HG03521 (cell line): ENCODE measurements around the gene GPR26.

Experiments used
- ATAC-seq: cut with Tn5 transposase; IDR thresholded peaks from one replicate; pipeline ENCODE4 v1.9.1; 2021; ENCODE audit warnings: mild to moderate bottlenecking, moderate library complexity; ENCODE audit not compliant: unreplicated experiment

Gene GPR26

GRCh38 chr10:123666318-123667236 lies at the start of gene GPR26:
TSS of gene GPR26 (plus strand) at chr10:123666355. CDS start at chr10:123666408, 53 bp downstream.
- ATAC-seq: no peak

- no peak for ATAC-seq
These were observed 47.9 kb upstream of the GPR26 start for GRCh38 chr10:123618224-123618623.

- no peak for ATAC-seq
These were observed 46.9 kb upstream of the GPR26 start for GRCh38 chr10:123619067-123619855.

GRCh38 chr10:123620621-123621020 lies 45.5 kb upstream of the GPR26 start:
- ATAC-seq: no peak

- ATAC-seq: no peak
These were observed 44.7 kb upstream of the GPR26 start for GRCh38 chr10:123621492-123621891.

GRCh38 chr10:123621916-123622315 lies 44.2 kb upstream of the GPR26 start:
- ATAC-seq: no peak

GRCh38 chr10:123622381-123622780 lies 43.8 kb upstream of the GPR26 start:
- no peak for ATAC-seq

GRCh38 chr10:123624086-123624485 lies 42.1 kb upstream of the GPR26 start:
- no peak for ATAC-seq

- ATAC-seq: no peak
These were observed 33.0 kb upstream of the GPR26 start for GRCh38 chr10:123633106-123633505.

GRCh38 chr10:123633636-123634035 lies 32.5 kb upstream of the GPR26 start:
- no peak for ATAC-seq

GRCh38 chr10:123634221-123634620 lies 31.9 kb upstream of the GPR26 start:
- ATAC-seq: no peak

- no peak for ATAC-seq
These were observed 31.0 kb upstream of the GPR26 start for GRCh38 chr10:123635131-123635530.

GRCh38 chr10:123635745-123636144 lies 30.4 kb upstream of the GPR26 start:
- ATAC-seq: no peak

- ATAC-seq: no peak
These were observed 29.4 kb upstream of the GPR26 start for GRCh38 chr10:123636598-123637325.

- no peak for ATAC-seq
These were observed 28.8 kb upstream of the GPR26 start for GRCh38 chr10:123637326-123637880.

GRCh38 chr10:123639131-123639530 lies 27.0 kb upstream of the GPR26 start:
- no peak for ATAC-seq

- no peak for ATAC-seq
These were observed 26.1 kb upstream of the GPR26 start for GRCh38 chr10:123640016-123640535.

- ATAC-seq: no peak
These were observed 23.9 kb upstream of the GPR26 start for GRCh38 chr10:123642293-123642692.

GRCh38 chr10:123642697-123643096 lies 23.5 kb upstream of the GPR26 start:
- no peak for ATAC-seq

- no peak for ATAC-seq
These were observed 22.8 kb upstream of the GPR26 start for GRCh38 chr10:123643315-123643714.

GRCh38 chr10:123645016-123645415 lies 21.1 kb upstream of the GPR26 start:
- ATAC-seq: no peak
